ENCODE measurements around the gene TRIO.

TRIO gene

GRCh38 chr5:14497311-14497710, 354.2 kb downstream of the TRIO start:
- TF ChIP-seq CTCF (conservative IDR thresholded peaks at IDR 0.05; ENCODE audit: low read depth) = no peak
- ChIA-PET CTCF (interaction anchor here (0.6 kb wide), 1 partner anchor 520 kb away, joined by 3 read pairs; no protein-coding TSS in a partner anchor), POLR2A (ENCODE audit: low non-redundant PET) (no interaction called here)
- DNase-seq (ENCODE audit: low spot score) = no peak
- H3K27ac ChIP-seq = no peak overlapping the region

DNA sequence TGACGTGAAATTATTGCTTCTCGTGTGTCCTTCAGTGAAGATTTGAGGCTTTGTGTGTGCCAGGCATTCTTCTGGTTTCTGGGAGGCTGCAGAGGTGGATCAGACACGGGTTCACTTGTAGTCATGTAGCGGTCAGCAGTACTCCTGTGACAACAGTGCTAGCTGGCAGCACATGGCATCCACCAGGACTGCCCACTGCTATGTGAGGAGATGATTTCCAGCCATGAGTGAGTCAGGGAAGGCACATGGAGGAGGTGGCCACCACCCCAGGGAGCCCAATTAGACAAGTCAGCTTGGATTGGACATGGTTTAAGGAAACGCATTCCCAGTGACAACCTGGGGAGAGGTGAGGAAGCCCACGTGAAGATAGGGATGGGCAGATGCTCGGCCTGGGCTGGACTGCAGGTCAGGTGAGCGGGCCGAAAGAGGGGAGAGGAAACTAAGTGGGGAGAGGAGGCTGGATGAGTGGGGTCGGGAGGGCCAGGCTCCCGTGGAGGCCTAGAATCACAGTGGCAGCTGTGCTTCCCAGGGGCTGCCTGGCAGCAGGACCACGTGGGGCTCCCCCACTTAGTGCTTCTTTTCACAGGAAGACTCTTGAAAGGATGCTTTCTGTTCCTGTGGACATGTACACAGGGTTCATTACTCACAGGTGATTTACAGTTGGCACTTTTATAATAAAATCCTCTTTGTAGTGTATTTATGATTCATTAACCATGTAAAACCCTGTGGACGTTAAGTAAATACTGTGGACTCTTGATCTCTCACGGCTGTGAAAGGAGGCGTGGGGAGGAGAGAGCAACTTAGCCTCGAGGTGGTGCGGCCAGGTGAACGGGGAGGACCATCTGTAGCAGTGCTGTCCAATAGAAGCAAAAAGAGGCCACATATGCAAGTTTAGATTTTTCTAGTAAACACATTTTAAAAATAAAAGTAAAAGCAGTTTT, 358.5 kb downstream of the TRIO start:
- CTCF ChIA-PET = no interaction called here

DNA sequence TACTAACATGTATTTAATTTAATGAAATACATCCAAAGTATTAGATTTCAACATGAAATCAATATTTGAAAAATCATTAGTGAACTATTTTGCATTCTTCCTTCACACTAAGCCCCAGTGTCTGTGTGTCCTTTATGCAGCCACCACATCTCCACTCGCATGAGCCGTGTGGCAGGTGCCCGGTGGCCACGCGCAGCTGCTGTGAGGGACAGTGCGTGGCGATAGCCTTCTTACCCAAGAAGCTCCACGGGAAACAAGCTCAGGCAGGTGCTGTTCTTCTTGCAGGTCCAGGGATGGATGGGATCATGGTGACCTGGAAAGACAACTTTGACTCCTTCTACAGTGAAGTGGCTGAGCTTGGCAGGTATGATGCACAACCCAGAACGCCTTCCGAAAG, 359.1 kb downstream of the TRIO start:
- no peak for TF ChIP-seq CTCF (conservative IDR thresholded peaks at IDR 0.05; ENCODE audit: low read depth)
- ChIA-PET CTCF (no interaction called here), POLR2A (ENCODE audit: low non-redundant PET) (no interaction called here)
- no peak for DNase-seq (ENCODE audit: low spot score)
- H3K27ac ChIP-seq = no peak overlapping the region

More for the DNA sequence above, 358.5 kb downstream of the TRIO start:
- TF ChIP-seq CTCF (conservative IDR thresholded peaks at IDR 0.05; ENCODE audit: low read depth) = no peak
- no peak overlapping the region for H3K27ac ChIP-seq
- no peak for DNase-seq (ENCODE audit: low spot score)
- POLR2A ChIA-PET (ENCODE audit: low non-redundant PET) = no interaction called here

DNA sequence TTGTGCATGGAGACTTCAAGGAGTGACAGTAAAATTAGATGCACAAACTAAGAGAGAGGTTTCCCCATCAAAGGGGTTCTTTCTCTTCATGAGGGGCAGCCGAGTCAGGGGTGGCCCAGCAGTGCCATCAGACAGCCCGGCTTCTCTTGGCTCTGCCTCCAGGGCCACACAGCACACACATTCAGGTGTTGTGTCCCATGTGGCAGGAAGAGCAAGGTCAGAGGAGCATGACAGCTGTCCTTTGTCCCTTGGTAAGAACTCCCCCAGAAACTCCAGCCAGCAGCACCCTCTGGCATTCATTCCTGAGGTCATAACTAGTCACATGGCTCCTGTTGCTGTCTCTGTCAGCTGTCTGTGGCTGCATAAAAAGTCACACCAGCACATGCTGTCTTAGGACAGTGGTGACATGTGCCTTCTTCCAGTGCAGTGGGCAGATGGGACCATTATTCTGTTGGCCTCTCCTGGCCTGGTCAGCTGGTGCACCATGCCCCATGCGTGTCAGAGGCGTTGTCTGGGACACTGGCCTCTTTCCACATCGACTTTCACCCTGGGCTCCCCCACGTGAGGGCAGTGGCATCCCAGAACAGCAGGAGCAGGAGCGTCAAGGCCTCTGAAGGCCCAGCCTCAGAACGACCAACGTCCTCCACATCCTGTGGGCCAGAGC, 360.0 kb downstream of the TRIO start:
- CTCF ChIA-PET = no interaction called here
- POLR2A ChIA-PET (ENCODE audit: low non-redundant PET) = no interaction called here
- TF ChIP-seq CTCF (conservative IDR thresholded peaks at IDR 0.05; ENCODE audit: low read depth) = no peak
- no peak for DNase-seq (ENCODE audit: low spot score)
- H3K27ac ChIP-seq = no peak overlapping the region

- POLR2A ChIA-PET (ENCODE audit: low non-redundant PET) = no interaction called here
- TF ChIP-seq CTCF (conservative IDR thresholded peaks at IDR 0.05; ENCODE audit: low read depth) = no peak
- no peak for DNase-seq (ENCODE audit: low spot score)
- CTCF ChIA-PET = no interaction called here
- no peak overlapping the region for H3K27ac ChIP-seq
These were observed 360.7 kb downstream of the TRIO start for GRCh38 chr5:14503681-14504331.

GRCh38 chr5:14504332-14504727, 361.2 kb downstream of the TRIO start:
- TF ChIP-seq CTCF (conservative IDR thresholded peaks at IDR 0.05; ENCODE audit: low read depth) = no peak
- no peak overlapping the region for H3K27ac ChIP-seq
- ChIA-PET CTCF (no interaction called here), POLR2A (ENCODE audit: low non-redundant PET) (no interaction called here)
- no peak for DNase-seq (ENCODE audit: low spot score)

Measured in RWPE1 (cell line).